Natural killer cell (primary cell): Measurements from ENCODE around the gene CHKA. TPM values are rescaled to one million over a fixed set of nuclear protein-coding genes. Genes with fewer than 3 reads are reported as not detected.

ENCODE experiments used
- ATAC-seq, 3 donors: fragments of 150-1000 bp in 2 of 3; fragments of 200-7000 bp in 1 of 3; cut with Tn5 transposase; 1 replicate in 1 of 3; 2 replicates in 2 of 3; pipeline ENCODE4 v1.10.0; 2021; ENCODE audit warnings: mild to moderate bottlenecking in 2 of 3, moderate library complexity in 2 of 3
- DNase-seq, 2 donors: peaks; one replicate each; pipeline versions ENCODE4 v3.0.0 to v3.0.0-alpha.2; 2013 to 2021; ENCODE audit warnings: mixed read lengths in 1 of 2
- H3K27ac ChIP-seq: one replicate; pipeline ENCODE4 v1.5.1; 2013; ENCODE audit warnings: mild to moderate bottlenecking, low read length
- H3K27me3 ChIP-seq: one replicate; pipeline ENCODE4 v1.6.1; 2013; ENCODE audit warnings: low read length; ENCODE audit not compliant: control insufficient read depth, insufficient read depth
- H3K36me3 ChIP-seq: one replicate; pipeline ENCODE4 v1.6.1; 2013; ENCODE audit warnings: low read length; ENCODE audit not compliant: control insufficient read depth, insufficient read depth
- H3K4me1 ChIP-seq: one replicate; pipeline ENCODE4 v1.6.1; 2013; ENCODE audit warnings: low read length; ENCODE audit not compliant: control insufficient read depth, insufficient read depth
- H3K4me3 ChIP-seq: one replicate; pipeline ENCODE4 v1.5.1; 2013; ENCODE audit warnings: low read length
- H3K9me3 ChIP-seq: one replicate; pipeline ENCODE4 v1.6.1; 2013; ENCODE audit warnings: low read length; ENCODE audit not compliant: control insufficient read depth, insufficient read depth
- H3K27ac Mint-ChIP-seq, 2 donors: one replicate each; pipeline ENCODE4 v1.8.0; 2022; ENCODE audit warnings: mild to moderate bottlenecking in 2 of 2, mixed read lengths in 2 of 2, moderate library complexity in 1 of 2
- H3K27me3 Mint-ChIP-seq, 2 donors: one replicate each; pipeline ENCODE4 v1.8.0; 2022; ENCODE audit warnings: low read depth in 2 of 2, mixed read lengths in 2 of 2
- H3K36me3 Mint-ChIP-seq: one replicate; pipeline ENCODE4 v1.8.0; 2022; ENCODE audit warnings: mixed read lengths
- H3K4me1 Mint-ChIP-seq, 2 donors: one replicate each; pipeline ENCODE4 v1.8.0; 2022; ENCODE audit warnings: mixed read lengths in 2 of 2
- H3K4me3 Mint-ChIP-seq: one replicate; pipeline ENCODE4 v1.8.0; 2022; ENCODE audit warnings: mild to moderate bottlenecking, moderate library complexity, mixed read lengths
- H3K9me3 Mint-ChIP-seq, 2 donors: one replicate each; pipeline ENCODE4 v1.8.0; 2022; ENCODE audit warnings: mixed read lengths in 2 of 2
- WGBS: methylation state at CpG from one replicate; pipeline ENCODE4 v1.1.7; 2013; ENCODE audit warnings: missing lambda C conversion rate; ENCODE audit not compliant: insufficient coverage; 5-methylcytosine and 5-hydroxymethylcytosine counted together
- intact Hi-C: fragments of 100-400 bp; cut with micrococcal nuclease; formaldehyde crosslinking; loops from one replicate; pipeline ENCODE4 v1.14.2; 2022
- total RNA-seq, 4 donors: library from RNA; stranded (reverse); fragments of 120-200 nt in 1 of 4; gene quantifications; one replicate each; pipeline versions ENCODE4 v1.2.3 to v1.2.4, GENCODE V29; 2013 to 2022
- TF ChIP-seq, protein P1 (sequence below): fragments of 200-600 bp; IDR thresholded peaks from one replicate; pipeline ENCODE4 v1.8.0; 2022; ENCODE audit warnings: antibody characterized with exemption

The CHKA gene
- total RNA-seq, 3 donors from 2014 or later (not counting 1 experiment from before 2014, with no cell fraction given), result 15.8 to 24.6 (median 24.4) TPM

DNA sequence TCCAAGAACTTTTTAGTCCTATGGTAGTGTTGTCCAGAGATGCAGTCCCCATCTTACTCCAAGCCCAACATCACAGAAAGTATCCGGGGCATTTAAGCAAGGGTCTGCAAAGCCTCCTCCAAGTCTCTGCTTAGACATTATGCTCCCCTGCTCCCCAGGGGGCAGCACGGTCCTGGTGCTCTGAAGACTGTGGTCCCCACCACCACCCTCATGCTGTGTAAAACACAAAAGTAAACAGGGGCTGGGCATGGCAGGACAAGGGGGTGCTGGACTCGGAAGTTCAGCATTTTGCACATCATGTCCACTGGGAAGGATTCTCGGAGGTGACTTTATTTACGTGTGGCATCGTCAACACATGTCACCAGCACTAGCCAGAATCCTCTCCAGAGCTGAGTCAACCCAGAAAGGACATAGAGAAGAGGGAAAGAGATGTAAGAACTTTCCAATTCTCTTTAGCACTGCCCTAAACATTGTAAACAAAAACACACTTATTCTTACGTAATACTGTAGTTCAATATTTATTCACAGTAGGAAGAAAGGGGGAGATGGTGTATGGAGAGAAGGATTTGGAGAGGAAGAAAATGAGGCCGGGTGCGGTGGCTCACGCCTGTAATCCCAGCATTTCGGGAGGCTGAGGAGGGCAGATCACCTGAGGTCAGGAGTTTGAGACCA lies 44.7 kb downstream of the CHKA start:
- Histone ChIP-seq H3K36me3 (peaks cover 5% of the 10 kb centered on the region), H3K27ac (no peak overlapping the region), H3K9me3 (no peaks in the 10 kb centered on the region), H3K4me1 (peaks cover 4% of the 10 kb centered on the region), H3K27me3 (no peaks in the 10 kb centered on the region), H3K4me3 (no peak overlapping the region)
- intact Hi-C loops, result no loop called here
- Mint-ChIP-seq H3K27me3 (no peaks in the 10 kb centered on the region), H3K27ac (no peak overlapping the region), H3K36me3 (no peaks in the 10 kb centered on the region), H3K4me1 (peaks cover 0 to 6% of the 10 kb centered on the region in 2 donors), H3K9me3 (no peaks in the 10 kb centered on the region), H3K4me3 (no peak overlapping the region)
- no peak for ATAC-seq
- TF ChIP-seq, protein P1, sequence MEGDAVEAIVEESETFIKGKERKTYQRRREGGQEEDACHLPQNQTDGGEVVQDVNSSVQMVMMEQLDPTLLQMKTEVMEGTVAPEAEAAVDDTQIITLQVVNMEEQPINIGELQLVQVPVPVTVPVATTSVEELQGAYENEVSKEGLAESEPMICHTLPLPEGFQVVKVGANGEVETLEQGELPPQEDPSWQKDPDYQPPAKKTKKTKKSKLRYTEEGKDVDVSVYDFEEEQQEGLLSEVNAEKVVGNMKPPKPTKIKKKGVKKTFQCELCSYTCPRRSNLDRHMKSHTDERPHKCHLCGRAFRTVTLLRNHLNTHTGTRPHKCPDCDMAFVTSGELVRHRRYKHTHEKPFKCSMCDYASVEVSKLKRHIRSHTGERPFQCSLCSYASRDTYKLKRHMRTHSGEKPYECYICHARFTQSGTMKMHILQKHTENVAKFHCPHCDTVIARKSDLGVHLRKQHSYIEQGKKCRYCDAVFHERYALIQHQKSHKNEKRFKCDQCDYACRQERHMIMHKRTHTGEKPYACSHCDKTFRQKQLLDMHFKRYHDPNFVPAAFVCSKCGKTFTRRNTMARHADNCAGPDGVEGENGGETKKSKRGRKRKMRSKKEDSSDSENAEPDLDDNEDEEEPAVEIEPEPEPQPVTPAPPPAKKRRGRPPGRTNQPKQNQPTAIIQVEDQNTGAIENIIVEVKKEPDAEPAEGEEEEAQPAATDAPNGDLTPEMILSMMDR, result no peak
- WGBS, result 93% methylated on average over 10 of the region's 11 CpGs
- peak in 1 of 2 donors; percentile 27 for DNase-seq

DNA sequence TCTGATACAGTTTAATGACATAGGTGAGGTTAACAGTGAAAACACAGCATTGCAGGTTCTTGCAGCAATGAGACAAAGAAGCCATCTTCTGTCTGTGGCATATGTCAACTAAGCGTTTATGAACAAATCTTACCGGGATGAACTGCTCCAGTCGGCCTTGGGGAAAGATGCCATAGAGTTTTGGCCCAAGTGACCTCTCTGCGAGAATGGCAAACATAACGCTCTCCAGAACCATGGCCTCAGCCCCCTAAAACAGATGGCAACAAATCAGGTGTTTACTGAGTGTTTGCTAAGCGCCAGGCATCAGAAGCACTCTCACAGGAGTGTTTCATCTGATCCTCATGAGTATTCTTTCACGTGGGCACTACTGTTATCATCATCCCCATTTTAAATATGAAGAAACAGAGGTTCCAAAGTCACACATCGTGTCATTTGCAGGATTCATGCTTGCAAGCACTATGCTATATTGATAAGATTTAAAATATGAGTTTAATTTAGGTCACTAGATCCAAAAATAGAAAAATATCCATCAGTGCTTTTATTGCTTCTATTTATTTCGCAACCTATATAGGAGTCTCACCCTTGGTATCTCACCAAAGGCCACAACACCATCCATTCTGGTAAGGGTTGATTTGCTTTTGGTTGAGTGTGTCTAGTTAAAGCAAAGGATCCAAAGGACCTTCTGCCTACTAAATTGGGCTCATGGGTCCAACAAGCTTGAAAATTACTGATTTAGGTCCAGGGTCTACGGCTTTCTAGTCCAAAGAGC lies 46.4 kb downstream of the CHKA start:
- peaks cover 2% of the 10 kb centered on the region for H3K36me3 ChIP-seq
- Mint-ChIP-seq H3K4me3 (no peak overlapping the region), H3K36me3 (peaks cover 7% of the 10 kb centered on the region), H3K4me1 (peaks cover 0 to 6% of the 10 kb centered on the region in 2 donors), H3K27ac (no peak overlapping the region), H3K27me3 (no peaks in the 10 kb centered on the region), H3K9me3 (no peaks in the 10 kb centered on the region)
- DNase-seq (no peak), ATAC-seq (no peak)
- H3K4me1 ChIP-seq, result peaks cover 4% of the 10 kb centered on the region
- WGBS, result 93% methylated on average over 8 of the region's 10 CpGs
- no peak overlapping the region for H3K27ac ChIP-seq
- intact Hi-C loops, result no loop called here
- no peaks in the 10 kb centered on the region for H3K9me3 ChIP-seq
- H3K27me3 ChIP-seq, result no peaks in the 10 kb centered on the region
- TF ChIP-seq, protein P1, result no peak
- H3K4me3 ChIP-seq, result no peak overlapping the region

DNA sequence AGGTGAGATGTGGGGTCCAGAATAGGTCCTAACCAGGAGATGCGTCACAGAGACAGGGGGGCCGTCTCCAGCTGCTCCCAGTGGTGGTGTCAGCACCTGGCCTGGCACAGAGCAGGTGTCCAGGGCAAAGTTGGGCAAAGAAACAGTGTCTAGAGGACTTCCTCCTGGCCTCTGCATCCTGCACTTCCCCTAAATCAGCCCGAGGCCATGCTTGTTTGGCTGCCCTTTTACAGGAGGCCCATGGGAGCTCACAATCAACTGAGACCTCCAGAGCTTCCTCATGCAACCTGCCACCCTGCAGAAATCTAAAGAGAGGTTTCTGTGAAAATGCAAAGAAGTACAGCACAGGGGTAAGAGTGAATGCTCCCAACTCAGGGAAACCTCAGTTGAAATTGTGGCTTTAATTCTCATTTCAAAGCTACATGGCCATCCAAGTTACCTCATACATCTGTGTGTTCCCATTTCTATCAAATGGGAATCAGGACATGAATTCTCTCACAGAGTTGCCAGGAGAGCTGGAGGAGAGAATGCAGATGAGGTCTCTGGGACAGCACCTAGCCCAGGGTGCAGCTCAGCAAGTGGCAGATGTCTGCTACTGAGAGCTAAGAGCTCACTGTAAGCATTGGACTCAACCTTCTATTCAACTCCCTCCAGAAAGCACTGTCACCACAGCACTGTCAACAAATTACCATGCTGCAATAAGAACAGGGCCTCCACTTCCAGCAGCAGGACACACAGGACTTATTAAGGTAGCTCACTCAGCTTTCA lies 49.7 kb downstream of the CHKA start:
- H3K9me3 ChIP-seq, result no peaks in the 10 kb centered on the region
- TF ChIP-seq, protein P1, result no peak
- ATAC-seq (no peak), DNase-seq (no peak)
- H3K4me1 Mint-ChIP-seq, result no peaks in the 10 kb centered on the region
- H3K27ac Mint-ChIP-seq, result no peak overlapping the region
- intact Hi-C loops, result no loop called here
- H3K4me3 Mint-ChIP-seq, result no peak overlapping the region
- peaks cover 11% of the 10 kb centered on the region for H3K36me3 Mint-ChIP-seq
- H3K27me3 Mint-ChIP-seq, result no peaks in the 10 kb centered on the region
- no peaks in the 10 kb centered on the region for H3K27me3 ChIP-seq
- 63% methylated on average over 3 of the region's 3 CpGs for WGBS
- no peak overlapping the region for H3K4me3 ChIP-seq
- H3K4me1 ChIP-seq, result no peaks in the 10 kb centered on the region
- H3K36me3 ChIP-seq, result peaks cover 9% of the 10 kb centered on the region
- H3K27ac ChIP-seq, result no peak overlapping the region
- H3K9me3 Mint-ChIP-seq, result no peaks in the 10 kb centered on the region
